K562 treated with DMSO at 1 percent for 4 hours (cell line): ENCODE measurements around the gene SOAT2. TPM values are rescaled to one million over a fixed set of nuclear protein-coding genes. Genes with fewer than 3 reads are reported as not detected.

ENCODE experiments used
- total RNA-seq: library from RNA; unstranded; fragments of 300-600 nt; gene quantifications from 2 replicates; pipeline ENCODE4 v1.2.3, GENCODE V29; 2022; ENCODE audit not compliant: insufficient read depth

SOAT2 gene
- not detected in 2 replicates for total RNA-seq

GRCh38 chr12:53102883-53103807 is at the start of gene SOAT2:
TSS of gene SOAT2 (plus strand) at chr12:53103486. CDS start at chr12:53103578, 92 bp downstream.

GRCh38 chr12:53079226-53080117 is 23.8 kb upstream of the SOAT2 start, which contains the start of gene SPRYD3:
TSS of gene SPRYD3 (minus strand) at chr12:53079390. CDS start at chr12:53079333, 57 bp downstream.

DNA sequence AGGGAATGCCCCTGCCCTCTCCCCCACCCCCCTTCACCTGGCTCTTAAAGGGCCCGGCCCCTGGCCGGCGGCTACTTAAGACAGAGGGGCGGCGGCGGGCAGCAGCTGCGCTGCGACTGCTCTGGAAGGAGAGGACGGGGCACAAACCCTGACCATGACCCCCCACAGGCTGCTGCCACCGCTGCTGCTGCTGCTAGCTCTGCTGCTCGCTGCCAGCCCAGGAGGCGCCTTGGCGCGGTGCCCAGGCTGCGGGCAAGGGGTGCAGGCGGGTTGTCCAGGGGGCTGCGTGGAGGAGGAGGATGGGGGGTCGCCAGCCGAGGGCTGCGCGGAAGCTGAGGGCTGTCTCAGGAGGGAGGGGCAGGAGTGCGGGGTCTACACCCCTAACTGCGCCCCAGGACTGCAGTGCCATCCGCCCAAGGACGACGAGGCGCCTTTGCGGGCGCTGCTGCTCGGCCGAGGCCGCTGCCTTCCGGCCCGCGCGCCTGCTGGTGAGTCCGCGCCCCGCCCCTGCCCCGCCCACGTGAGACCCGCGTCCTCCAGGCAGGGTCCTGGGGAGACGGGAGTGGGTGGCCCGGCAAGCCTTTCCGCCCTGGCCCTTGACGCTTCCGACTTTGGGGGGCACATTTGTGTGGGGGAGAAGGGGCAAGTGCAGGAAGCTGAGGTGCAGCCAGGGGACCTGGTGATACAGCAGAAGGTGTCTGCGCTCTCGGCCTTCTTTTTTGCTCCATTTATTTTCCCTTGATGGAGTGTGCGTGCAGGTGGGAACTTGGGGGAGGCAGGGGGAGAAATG is 5.5 kb upstream of the SOAT2 start, which contains the start of gene IGFBP6:
Gene IGFBP6 (plus strand): TSS at position 104 of the 790 bp plus-strand sequence. CDS start 51 bp downstream, at position 155.

Other genes starting within 250 kb of the SOAT2 start
- gene KRT8, start 198.4 kb upstream of the SOAT2 start, total RNA-seq: 491 and 520 TPM in 2 replicates
- 335 and 369 TPM in 2 replicates for gene KRT18, start 154.4 kb upstream of the SOAT2 start, total RNA-seq
- 328 TPM in 2 replicates for gene EIF4B, start 97.0 kb upstream of the SOAT2 start, total RNA-seq
- gene TNS2, start 53.4 kb upstream of the SOAT2 start, total RNA-seq: 1.4 and 1.5 TPM in 2 replicates
- 9.6 and 12.4 TPM in 2 replicates for gene SPRYD3, start 24.1 kb upstream of the SOAT2 start, total RNA-seq
- gene IGFBP6, start 5.8 kb upstream of the SOAT2 start, total RNA-seq: not detected in 2 replicates
- gene ZNF740, start 77.2 kb downstream of the SOAT2 start, total RNA-seq: 8.9 and 13.9 TPM in 2 replicates
- gene CSAD, start 77.4 kb downstream of the SOAT2 start, total RNA-seq: 2.3 and 8.1 TPM in 2 replicates
- 1.5 and 2.8 TPM in 2 replicates for gene ITGB7, start 103.8 kb downstream of the SOAT2 start, total RNA-seq
- gene RARG, start 128.7 kb downstream of the SOAT2 start, total RNA-seq: 2.6 and 3.4 TPM in 2 replicates
- gene ESPL1, start 164.8 kb downstream of the SOAT2 start, total RNA-seq: 29.5 and 30.5 TPM in 2 replicates
- gene PFDN5, start 192.1 kb downstream of the SOAT2 start, total RNA-seq: 635 and 661 TPM in 2 replicates
- 13.3 and 24.0 TPM in 2 replicates for gene MYG1, start 196.2 kb downstream of the SOAT2 start, total RNA-seq
- gene AAAS, start 218.1 kb downstream of the SOAT2 start, total RNA-seq: 64.3 and 78.2 TPM in 2 replicates
- gene SP7, start 232.9 kb downstream of the SOAT2 start, total RNA-seq: not detected in 2 replicates